GM03348 (cell line): ENCODE data around the gene PROK1.

ENCODE experiments used
- DNase-seq: peaks from one replicate; pipeline ENCODE4 v3.0.0; 2012; ENCODE audit warnings: low spot score

PROK1 gene

GRCh38 chr1:110488867-110489266, 37.9 kb downstream of the PROK1 start:
- no peak for DNase-seq

GRCh38 chr1:110489406-110489805, 38.5 kb downstream of the PROK1 start:
- no peak for DNase-seq

DNA sequence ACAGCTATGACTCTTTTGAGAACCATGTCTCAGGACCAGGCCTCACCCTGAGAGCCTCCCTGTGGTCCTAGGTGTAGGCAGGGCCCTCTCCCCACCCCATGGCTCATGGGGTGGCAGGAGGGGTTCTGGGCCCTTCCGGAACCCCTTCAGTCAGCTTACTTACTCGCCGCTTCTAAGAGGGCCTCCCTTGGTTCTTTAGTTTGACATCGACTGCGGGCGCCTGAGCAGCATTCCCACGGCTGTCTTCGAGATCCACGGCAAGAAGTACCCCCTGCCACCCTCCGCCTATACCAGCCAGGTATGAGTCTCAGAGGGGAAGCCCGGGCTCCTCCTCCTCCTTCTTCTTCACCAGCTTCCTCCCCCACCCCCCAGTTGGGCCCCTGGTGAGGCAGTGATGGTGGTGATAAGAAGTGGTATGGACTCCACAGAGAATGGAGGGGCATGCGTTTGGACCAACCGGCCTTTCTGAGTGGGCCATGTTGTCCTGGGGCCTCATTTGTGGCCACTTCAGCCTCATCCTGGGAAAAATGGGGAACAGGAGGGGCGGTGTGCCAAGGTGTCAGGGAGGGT, 39.1 kb downstream of the PROK1 start:
- DNase-seq, result no peak

- no peak for DNase-seq
Observed at GRCh38 chr1:110490791-110491451, 40.0 kb downstream of the PROK1 start.

- no peak for DNase-seq
Observed at GRCh38 chr1:110492573-110492972, 41.6 kb downstream of the PROK1 start.

DNA sequence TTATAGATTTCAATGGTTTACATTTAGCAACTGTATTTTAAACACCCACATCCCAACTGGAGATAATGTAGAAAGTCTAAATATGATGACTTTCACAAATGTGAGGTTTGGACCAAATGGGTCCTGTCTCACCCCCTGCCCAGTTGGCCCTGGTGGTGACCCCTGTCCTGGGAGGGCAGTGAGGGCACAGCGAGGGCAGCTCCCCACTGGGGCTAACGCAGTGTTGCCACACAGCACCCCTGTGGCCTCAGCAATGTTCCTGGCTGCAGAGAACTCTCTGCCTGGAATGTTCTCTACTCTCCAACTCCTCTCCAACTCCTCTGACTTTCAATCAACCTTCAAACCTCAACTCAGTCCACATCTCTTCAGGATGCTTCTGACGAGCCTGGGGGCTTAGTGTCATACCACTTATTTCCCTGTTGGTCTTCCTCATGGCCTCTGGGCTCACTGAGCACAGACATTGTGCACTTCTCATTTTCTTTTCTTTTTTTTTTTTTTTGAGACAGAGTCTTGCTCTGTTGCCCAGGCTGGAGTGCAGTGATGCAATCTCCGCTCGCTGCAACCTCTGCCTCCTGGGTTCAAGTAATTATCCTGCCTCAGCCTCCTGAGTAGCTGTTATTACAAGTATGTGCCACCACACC, 42.2 kb downstream of the PROK1 start:
- no peak for DNase-seq

DNA sequence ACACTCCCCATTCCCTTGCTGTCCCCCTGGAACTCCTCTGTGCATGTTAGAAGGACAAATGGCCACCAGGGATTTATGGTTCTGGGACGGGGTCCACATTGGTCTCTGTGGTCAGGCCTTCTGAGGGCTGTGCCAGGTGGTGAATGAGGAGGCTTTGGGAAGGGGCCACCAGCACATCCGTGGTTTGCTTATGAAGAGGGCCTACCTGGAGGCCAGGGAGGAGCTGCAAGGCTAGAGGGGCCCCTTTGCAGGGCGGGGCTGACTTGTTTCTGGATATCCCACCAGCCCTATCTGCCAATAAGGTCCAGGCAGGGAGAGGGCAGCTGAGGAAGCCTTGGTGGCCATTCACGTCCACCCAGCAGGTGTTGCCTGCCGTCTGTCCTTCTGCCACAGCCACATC, 43.1 kb downstream of the PROK1 start:
- no peak for DNase-seq

- no peak for DNase-seq
Observed at GRCh38 chr1:110494522-110495406, 43.8 kb downstream of the PROK1 start.

DNA sequence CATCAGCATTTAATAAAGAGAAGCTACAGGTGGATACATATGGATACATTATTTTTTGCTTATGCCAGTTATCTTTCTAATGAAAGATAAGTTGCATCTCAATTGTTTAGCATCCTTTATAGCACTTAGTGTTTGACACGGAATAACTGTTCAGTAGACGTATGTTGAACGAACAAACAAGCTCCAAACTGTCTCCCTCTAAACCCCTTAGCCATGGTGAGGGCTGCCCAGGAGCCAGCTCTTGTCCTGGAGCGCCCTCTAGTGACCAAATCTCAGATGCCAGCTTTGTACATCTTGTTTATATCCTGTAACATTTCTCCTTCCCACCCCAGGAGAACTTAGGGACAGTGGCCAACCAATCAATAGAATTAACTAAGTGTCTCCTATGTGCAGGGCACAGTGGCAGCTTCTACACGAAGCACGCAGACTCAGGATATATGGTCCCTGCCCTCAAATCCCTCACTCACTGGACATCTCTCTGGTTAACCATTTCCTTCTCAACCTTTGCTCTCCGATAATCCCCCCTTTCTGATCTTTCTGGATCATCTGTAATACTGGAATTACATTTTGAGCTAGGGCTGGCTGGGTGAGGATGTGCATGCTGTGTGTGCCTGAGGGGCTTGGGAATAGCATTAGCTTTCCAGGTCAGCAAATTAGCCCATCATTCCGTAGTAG, 45.1 kb downstream of the PROK1 start:
- peak; percentile 91 for DNase-seq

- DNase-seq, result no peak
Observed at GRCh38 chr1:110498270-110498669, 47.3 kb downstream of the PROK1 start.

- DNase-seq, result no peak
Observed at GRCh38 chr1:110501488-110502132, 50.7 kb downstream of the PROK1 start.

- no peak for DNase-seq
Observed at GRCh38 chr1:110502402-110503151, 51.6 kb downstream of the PROK1 start.

DNA sequence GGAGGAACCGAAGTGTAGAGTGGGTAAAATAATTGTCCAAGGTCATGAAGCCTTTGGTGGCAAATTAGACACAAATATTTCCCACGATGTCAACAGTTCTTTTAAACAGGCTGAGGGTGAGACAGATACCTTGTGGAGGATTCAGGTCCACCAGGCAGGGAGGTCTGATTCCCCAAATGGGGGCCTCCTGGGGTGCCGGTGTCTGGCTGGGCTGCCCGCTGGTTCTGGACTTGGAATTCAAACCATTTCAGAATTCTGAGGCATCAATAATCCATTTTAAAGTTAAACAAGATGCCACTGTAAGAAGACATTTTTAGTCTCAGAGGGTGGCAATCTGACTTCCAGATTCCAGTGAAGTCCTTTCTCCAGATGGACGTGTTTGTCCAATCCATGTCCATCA, 52.5 kb downstream of the PROK1 start:
- no peak for DNase-seq

DNA sequence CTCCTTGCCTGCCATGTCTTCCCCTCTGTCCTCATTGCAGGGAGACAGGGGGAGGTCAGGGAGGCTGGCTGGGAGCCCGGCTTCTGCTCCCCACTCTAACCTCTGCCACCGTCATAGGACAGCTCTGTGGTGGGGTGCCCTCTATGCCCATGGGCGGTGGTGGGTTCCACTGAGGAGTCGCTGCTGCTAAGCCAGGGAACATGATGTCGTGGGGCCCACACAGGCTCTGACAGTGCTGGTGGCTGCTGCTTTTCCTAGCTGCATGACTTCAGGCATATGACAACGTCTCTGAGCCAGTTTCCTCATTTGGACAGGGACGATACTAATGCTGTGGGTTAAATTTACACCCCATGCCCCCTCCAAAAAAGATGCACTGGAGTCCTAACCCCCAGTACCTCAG, 53.3 kb downstream of the PROK1 start:
- DNase-seq, result no peak

DNA sequence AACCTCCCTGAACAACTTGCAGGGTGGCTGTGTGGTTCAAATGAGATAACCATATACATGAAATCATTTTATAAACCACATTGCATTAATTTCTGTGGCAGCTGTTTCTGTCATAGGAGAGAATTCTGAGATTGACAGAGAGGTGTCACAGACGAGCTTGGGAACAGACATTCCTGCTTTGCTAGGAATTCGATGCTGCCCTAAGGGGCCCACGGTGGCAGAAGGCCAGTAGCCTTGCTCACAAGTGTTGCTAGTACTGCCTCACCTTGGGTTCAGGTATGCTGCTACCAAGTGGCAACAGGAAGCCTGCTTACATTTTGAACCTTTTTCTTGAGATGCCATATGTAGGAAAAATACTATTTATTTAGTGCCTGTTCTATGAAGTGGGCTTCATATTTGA, 54.6 kb downstream of the PROK1 start:
- DNase-seq, result no peak

DNA sequence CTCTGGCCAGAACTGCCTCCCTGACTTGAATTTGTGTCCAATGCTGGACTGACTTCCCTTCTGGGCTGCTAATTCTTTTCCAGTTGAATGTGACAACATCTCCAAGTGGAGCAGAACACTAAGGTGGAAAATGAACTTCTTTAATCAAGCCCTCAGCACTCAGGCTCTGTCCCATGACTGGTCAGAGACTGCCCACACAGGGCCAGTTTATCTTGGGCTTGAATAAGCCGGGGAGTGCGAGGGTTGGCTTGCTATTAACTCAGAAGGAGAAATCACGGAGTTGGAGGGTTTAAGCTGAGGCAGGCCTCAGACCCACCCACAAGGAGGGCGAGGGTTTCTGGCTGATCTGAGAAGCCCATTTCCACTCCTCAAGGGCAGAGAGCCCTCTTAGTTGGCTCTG, 55.6 kb downstream of the PROK1 start:
- DNase-seq, result no peak
